IMR-90 (cell line): ENCODE data around the gene SNAPC2. TPM values are rescaled to one million over a fixed set of nuclear protein-coding genes. Genes with fewer than 3 reads are reported as not detected.

ENCODE experiments used
- ATAC-seq: fragments of 200-7000 bp; cut with Tn5 transposase; 2 replicates; pipeline ENCODE4 v1.9.1; 2020; ENCODE audit warnings: low read depth, mild to moderate bottlenecking, moderate library complexity
- BruUV-seq: library from RNA; stranded (reverse); fragments of 400-500 nt; replicated peaks from 2 replicates; lab custom pipeline; 2021; lab: Mats Ljungman, UMichigan
- CTCF ChIA-PET: fragments of 300-600 bp; formaldehyde crosslinking; extraction: SDS; loops from one replicate; lab custom pipeline; 2021; ENCODE audit warnings: antibody characterized with exemption; lab: Yijun Ruan, JAX
- POLR2A ChIA-PET: fragments of 300-600 bp; sonication (Branson Sonifier 250); formaldehyde crosslinking; loops from one replicate; lab custom pipeline; 2022; ENCODE audit warnings: antibody characterized with exemption; ENCODE audit not compliant: unreplicated experiment; lab: Charles Lee
- DNase-seq: peaks from one replicate; pipeline ENCODE4 v3.0.0; 2013
- H2AFZ ChIP-seq: replicated peaks from 2 replicates; pipeline ENCODE3; 2013; ENCODE audit warnings: low read length, mild to moderate bottlenecking; ENCODE audit not compliant: poor library complexity
- H2AK5ac ChIP-seq: 2 replicates; pipeline ENCODE4 v1.6.1; 2013; ENCODE audit warnings: low read depth, low read length, inconsistent platforms
- H2AK9ac ChIP-seq: replicated peaks from 2 replicates; pipeline ENCODE3; 2013; ENCODE audit warnings: mild to moderate bottlenecking, low read depth, low read length, moderate library complexity; ENCODE audit not compliant: poor library complexity
- H2BK120ac ChIP-seq: 2 replicates; pipeline ENCODE4 v1.6.1; 2013; ENCODE audit warnings: low read depth, low read length, inconsistent platforms
- H2BK15ac ChIP-seq: 3 replicates; pipeline ENCODE4 v1.6.1; 2013; ENCODE audit warnings: low read depth, low read length, inconsistent platforms
- H2BK20ac ChIP-seq: 2 replicates; pipeline ENCODE4 v1.6.1; 2013; ENCODE audit warnings: low read depth, mild to moderate bottlenecking, inconsistent platforms, low read length, moderate library complexity
- H2BK5ac ChIP-seq: 2 replicates; pipeline ENCODE4 v1.6.1; 2013; ENCODE audit warnings: mild to moderate bottlenecking, low read depth, low read length, inconsistent platforms; ENCODE audit not compliant: poor library complexity, severe bottlenecking
- H3K14ac ChIP-seq: replicated peaks from 2 replicates; pipeline ENCODE4 v1.6.1; 2013; ENCODE audit warnings: low read depth, low read length, inconsistent platforms
- H3K18ac ChIP-seq: 2 replicates; pipeline ENCODE4 v1.6.1; 2013; ENCODE audit warnings: low read depth, low read length, control low read depth
- H3K23ac ChIP-seq: 2 replicates; pipeline ENCODE4 v1.6.1; 2013; ENCODE audit warnings: low read depth, low read length, inconsistent platforms
- H3K27ac ChIP-seq: 2 replicates; pipeline ENCODE4 v1.5.1; 2013; ENCODE audit warnings: mild to moderate bottlenecking, control low read depth, low read length; ENCODE audit not compliant: insufficient read depth
- H3K27me3 ChIP-seq: 2 replicates; pipeline ENCODE4 v1.6.1; 2013; ENCODE audit warnings: low read length; ENCODE audit not compliant: control insufficient read depth, insufficient read depth
- H3K36me3 ChIP-seq: 2 replicates; pipeline ENCODE4 v1.6.1; 2013; ENCODE audit warnings: low read length, mixed read lengths; ENCODE audit not compliant: control insufficient read depth, insufficient read depth
- H3K4ac ChIP-seq: 2 replicates; pipeline ENCODE4 v1.6.1; 2013; ENCODE audit warnings: low read depth, low read length, inconsistent platforms
- H3K4me1 ChIP-seq: 2 replicates; pipeline ENCODE4 v1.6.1; 2013; ENCODE audit warnings: low read length, mixed read lengths; ENCODE audit not compliant: control insufficient read depth, insufficient read depth
- H3K4me2 ChIP-seq: 2 replicates; pipeline ENCODE4 v1.6.1; 2013; ENCODE audit warnings: low read depth, mild to moderate bottlenecking, control low read depth, low read length, moderate library complexity
- H3K4me3 ChIP-seq: 2 replicates; pipeline ENCODE4 v1.5.1; 2013; ENCODE audit warnings: low read depth, mild to moderate bottlenecking, control low read depth, low read length, moderate library complexity; ENCODE audit not compliant: insufficient read depth
- H3K56ac ChIP-seq: 2 replicates; pipeline ENCODE4 v1.6.1; 2013; ENCODE audit warnings: low read length, inconsistent platforms; ENCODE audit not compliant: insufficient read depth; ENCODE audit errors: extremely low read depth
- H3K79me1 ChIP-seq, 2 experiments: 2 replicates each; pipeline ENCODE4 v1.6.1; 2013; ENCODE audit warnings: low read length in 2 of 2, inconsistent platforms in 1 of 2, low read depth in 1 of 2
- H3K9ac ChIP-seq: 2 replicates; pipeline ENCODE4 v1.6.1; 2013; ENCODE audit warnings: low read depth, low read length, control low read depth
- H3K9me1 ChIP-seq: 2 replicates; pipeline ENCODE4 v1.6.1; 2013; ENCODE audit warnings: low read length, inconsistent platforms; ENCODE audit not compliant: insufficient read depth
- H3K9me3 ChIP-seq: 2 replicates; pipeline ENCODE4 v1.6.1; 2013; ENCODE audit warnings: low read length; ENCODE audit not compliant: control insufficient read depth, insufficient read depth
- H4K20me1 ChIP-seq: 2 replicates; pipeline ENCODE4 v1.6.1; 2013; ENCODE audit warnings: low read length, inconsistent platforms; ENCODE audit not compliant: insufficient read depth
- H4K5ac ChIP-seq: 2 replicates; pipeline ENCODE4 v1.6.1; 2013; ENCODE audit warnings: mild to moderate bottlenecking, low read depth, low read length, control low read depth
- H4K8ac ChIP-seq, 2 experiments: 2 replicates each; pipeline ENCODE4 v1.6.1; 2013; ENCODE audit warnings: low read depth in 2 of 2, low read length in 2 of 2, control low read depth in 1 of 2, inconsistent platforms in 1 of 2
- H4K91ac ChIP-seq: 2 replicates; pipeline ENCODE4 v1.6.1; 2013; ENCODE audit warnings: low read depth, low read length, inconsistent platforms; ENCODE audit not compliant: insufficient read depth
- CEBPB ChIP-seq: IDR thresholded peaks from 2 replicates; pipeline ENCODE4 v1.6.1; 2012; ENCODE audit warnings: low read depth, low read length, improper control_type of control experiment
- CHD1 ChIP-seq: IDR thresholded peaks from 2 replicates; pipeline ENCODE4 v1.6.1; 2012; ENCODE audit warnings: low read depth, low read length, improper control_type of control experiment
- FOS ChIP-seq: fragments of 150-350 bp; IDR thresholded peaks from 2 replicates; pipeline ENCODE4 v1.6.1; 2016; ENCODE audit warnings: low read depth, low read length
- MAFK ChIP-seq: IDR thresholded peaks from 2 replicates; pipeline ENCODE4 v1.6.1; 2012; ENCODE audit warnings: low read depth, low read length, improper control_type of control experiment
- MXI1 ChIP-seq: IDR thresholded peaks from 2 replicates; pipeline ENCODE4 v1.6.1; 2012; ENCODE audit warnings: low read depth, mild to moderate bottlenecking, low read length, moderate library complexity, borderline replicate concordance
- POLR2A ChIP-seq: IDR thresholded peaks from 2 replicates; pipeline ENCODE4 v1.6.1; 2012; ENCODE audit warnings: mild to moderate bottlenecking, low read depth, low read length
- RCOR1 ChIP-seq: IDR thresholded peaks from 2 replicates; pipeline ENCODE4 v1.6.1; 2012; ENCODE audit warnings: mild to moderate bottlenecking, low read length, improper control_type of control experiment; ENCODE audit not compliant: insufficient replicate concordance
- SMC3 ChIP-seq: fragments of 150-350 bp; IDR thresholded peaks from 2 replicates; pipeline ENCODE4 v1.6.1; 2016; ENCODE audit warnings: low read depth, mild to moderate bottlenecking, antibody characterized with exemption, low read length, moderate library complexity
- WGBS, 2 experiments: methylation state at CpG; one replicate each; pipeline versions ENCODE4 v1.1.5 to v1.1.7; 2013; ENCODE audit warnings: missing lambda C conversion rate in 2 of 2; ENCODE audit not compliant: insufficient read length in 1 of 2; ENCODE audit errors: extremely low coverage in 2 of 2; 5-methylcytosine and 5-hydroxymethylcytosine counted together
- dilution Hi-C: fragments of 300-500 bp; cut with HindIII; formaldehyde crosslinking; loops from one replicate; pipeline ENCODE4 v1.14.3; 2018; ENCODE audit warnings: low sequenced_read_pairs; ENCODE audit not compliant: unreplicated experiment
- in situ Hi-C: fragments of 300-500 bp; cut with MboI; formaldehyde crosslinking; loops from 3 replicates; pipeline ENCODE4 v1.14.3; 2019; ENCODE audit warnings: low sequenced_read_pairs, inconsistent platforms, mixed read lengths
- intact Hi-C: fragments of 100-400 bp; cut with micrococcal nuclease; formaldehyde crosslinking; loops from 2 replicates; pipeline ENCODE4 v1.10.0; 2022
- polyA plus RNA-seq, 3 experiments: library from polyadenylated mRNA; depleted of rRNA; stranded (reverse); fragments of >200 nt; gene quantifications; 2 replicates each; pipeline ENCODE4 v1.2.3, GENCODE V29; 2012; ENCODE audit warnings: low replicate concordance in 1 of 3
- total RNA-seq: library from RNA; depleted of rRNA; stranded (reverse); fragments of >200 nt; gene quantifications from 2 replicates; pipeline ENCODE4 v1.2.3, GENCODE V29; 2012
- TF ChIP-seq, protein P1 (sequence below): fragments of 150-350 bp; IDR thresholded peaks from 2 replicates; pipeline ENCODE4 v1.6.1; 2016; ENCODE audit warnings: low read depth, mild to moderate bottlenecking, low read length, moderate library complexity, borderline replicate concordance

The SNAPC2 gene
- total and polyA plus RNA-seq, 2 of the 4 experiments (the other 2 are of a cell fraction) = 12.5 to 29.2 TPM

DNA sequence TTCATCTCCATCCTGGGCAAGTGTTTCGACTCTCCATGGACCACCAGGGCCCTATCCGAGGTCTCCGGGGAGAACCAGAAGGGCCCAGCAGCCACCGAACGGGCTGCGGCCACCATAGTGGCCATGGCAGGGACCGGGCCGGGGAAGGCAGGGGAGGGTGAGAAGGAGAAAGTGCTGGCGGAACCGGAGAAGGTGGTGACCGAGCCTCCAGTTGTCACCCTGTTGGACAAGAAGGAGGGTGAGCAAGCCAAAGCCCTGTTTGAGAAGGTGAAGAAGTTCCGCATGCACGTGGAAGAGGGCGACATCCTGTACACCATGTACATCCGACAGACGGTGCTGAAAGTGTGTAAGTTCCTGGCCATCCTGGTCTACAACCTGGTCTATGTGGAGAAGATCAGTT, 21.2 kb upstream of the SNAPC2 start:
- Histone ChIP-seq H2BK20ac (no peak overlapping the region), H3K18ac (no peak overlapping the region), H3K9ac (no peak overlapping the region), H3K4me1 (peaks cover 3% of the 10 kb centered on the region; the same call in 1 of the 2 replicates), H4K91ac (no peak overlapping the region), H3K79me1 (peaks cover 4 to 20% of the 10 kb centered on the region in 2 experiments; a peak in 2 of 4 replicates), H3K9me1 (peaks cover 8% of the 10 kb centered on the region), H3K27me3 (no peaks in the 10 kb centered on the region), H3K9me3 (no peaks in the 10 kb centered on the region), H3K56ac (no peak overlapping the region), H2AK5ac (no peak overlapping the region), H3K23ac (no peak overlapping the region), H2BK15ac (no peak overlapping the region), H3K4me2 (no peak overlapping the region), H3K14ac (no peak overlapping the region), H2AFZ (no peak overlapping the region), H2AK9ac (no peak overlapping the region), H4K8ac (no peak overlapping the region), H3K36me3 (peaks cover 16% of the 10 kb centered on the region), H2BK120ac (no peak overlapping the region), H3K4ac (no peak overlapping the region), H4K20me1 (no peaks in the 10 kb centered on the region), H4K5ac (no peak overlapping the region), H3K4me3 (no peak overlapping the region), H3K27ac (no peak overlapping the region), H2BK5ac (no peak overlapping the region)
- no peak for ATAC-seq
- no peak for DNase-seq
- BruUV-seq = no TSS peak
- intact Hi-C loops (no loop called here), dilution Hi-C loops (no loop called here), in situ Hi-C loops (no loop called here)
- ChIA-PET POLR2A (interaction anchor here (0.5 kb wide), 1 partner anchor 16 kb away, joined by 5 read pairs; no protein-coding TSS in a partner anchor), CTCF (interaction anchor here (0.6 kb wide), 1 partner anchor 13 kb away, joined by 4 read pairs; no protein-coding TSS in a partner anchor)
- 95% methylated on average over 10 of the region's 16 CpGs; no CpG with 5 or more reads in 1 of the 2 experiments for WGBS, 2 experiments
- TF ChIP-seq, protein P1, sequence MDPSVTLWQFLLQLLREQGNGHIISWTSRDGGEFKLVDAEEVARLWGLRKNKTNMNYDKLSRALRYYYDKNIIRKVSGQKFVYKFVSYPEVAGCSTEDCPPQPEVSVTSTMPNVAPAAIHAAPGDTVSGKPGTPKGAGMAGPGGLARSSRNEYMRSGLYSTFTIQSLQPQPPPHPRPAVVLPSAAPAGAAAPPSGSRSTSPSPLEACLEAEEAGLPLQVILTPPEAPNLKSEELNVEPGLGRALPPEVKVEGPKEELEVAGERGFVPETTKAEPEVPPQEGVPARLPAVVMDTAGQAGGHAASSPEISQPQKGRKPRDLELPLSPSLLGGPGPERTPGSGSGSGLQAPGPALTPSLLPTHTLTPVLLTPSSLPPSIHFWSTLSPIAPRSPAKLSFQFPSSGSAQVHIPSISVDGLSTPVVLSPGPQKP = no peak
- TF ChIP-seq POLR2A (no peak), MAFK (no peak), FOS (no peak), SMC3 (no peak), CEBPB (no peak), CHD1 (no peak), RCOR1 (no peak), MXI1 (no peak)
